22Rv1 (cell line): ENCODE results near the gene CABCOCO1.

Source experiments
- ZFX ChIP-seq: fragments of 450-650 bp; IDR thresholded peaks from 2 replicates; pipeline ENCODE4 v1.6.1; 2017; ENCODE audit warnings: antibody characterized with exemption, borderline replicate concordance
- TF ChIP-seq, protein P1 (sequence below): fragments of 450-650 bp; IDR thresholded peaks from 2 replicates; pipeline ENCODE4 v1.5.1; 2017; ENCODE audit warnings: mild to moderate bottlenecking

- TF ChIP-seq, protein P1, sequence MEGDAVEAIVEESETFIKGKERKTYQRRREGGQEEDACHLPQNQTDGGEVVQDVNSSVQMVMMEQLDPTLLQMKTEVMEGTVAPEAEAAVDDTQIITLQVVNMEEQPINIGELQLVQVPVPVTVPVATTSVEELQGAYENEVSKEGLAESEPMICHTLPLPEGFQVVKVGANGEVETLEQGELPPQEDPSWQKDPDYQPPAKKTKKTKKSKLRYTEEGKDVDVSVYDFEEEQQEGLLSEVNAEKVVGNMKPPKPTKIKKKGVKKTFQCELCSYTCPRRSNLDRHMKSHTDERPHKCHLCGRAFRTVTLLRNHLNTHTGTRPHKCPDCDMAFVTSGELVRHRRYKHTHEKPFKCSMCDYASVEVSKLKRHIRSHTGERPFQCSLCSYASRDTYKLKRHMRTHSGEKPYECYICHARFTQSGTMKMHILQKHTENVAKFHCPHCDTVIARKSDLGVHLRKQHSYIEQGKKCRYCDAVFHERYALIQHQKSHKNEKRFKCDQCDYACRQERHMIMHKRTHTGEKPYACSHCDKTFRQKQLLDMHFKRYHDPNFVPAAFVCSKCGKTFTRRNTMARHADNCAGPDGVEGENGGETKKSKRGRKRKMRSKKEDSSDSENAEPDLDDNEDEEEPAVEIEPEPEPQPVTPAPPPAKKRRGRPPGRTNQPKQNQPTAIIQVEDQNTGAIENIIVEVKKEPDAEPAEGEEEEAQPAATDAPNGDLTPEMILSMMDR = no peak
- TF ChIP-seq ZFX = no peak
Observed at GRCh38 chr10:61642150-61642571, 20.6 kb upstream of the CABCOCO1 start.
